ENCODE data around the gene GNA12.
"Not testable (repeated sequence)": the region's sequence is repeated elsewhere in the genome, so short reads cannot be mapped to it uniquely, and the experiment has no call there.

DNA sequence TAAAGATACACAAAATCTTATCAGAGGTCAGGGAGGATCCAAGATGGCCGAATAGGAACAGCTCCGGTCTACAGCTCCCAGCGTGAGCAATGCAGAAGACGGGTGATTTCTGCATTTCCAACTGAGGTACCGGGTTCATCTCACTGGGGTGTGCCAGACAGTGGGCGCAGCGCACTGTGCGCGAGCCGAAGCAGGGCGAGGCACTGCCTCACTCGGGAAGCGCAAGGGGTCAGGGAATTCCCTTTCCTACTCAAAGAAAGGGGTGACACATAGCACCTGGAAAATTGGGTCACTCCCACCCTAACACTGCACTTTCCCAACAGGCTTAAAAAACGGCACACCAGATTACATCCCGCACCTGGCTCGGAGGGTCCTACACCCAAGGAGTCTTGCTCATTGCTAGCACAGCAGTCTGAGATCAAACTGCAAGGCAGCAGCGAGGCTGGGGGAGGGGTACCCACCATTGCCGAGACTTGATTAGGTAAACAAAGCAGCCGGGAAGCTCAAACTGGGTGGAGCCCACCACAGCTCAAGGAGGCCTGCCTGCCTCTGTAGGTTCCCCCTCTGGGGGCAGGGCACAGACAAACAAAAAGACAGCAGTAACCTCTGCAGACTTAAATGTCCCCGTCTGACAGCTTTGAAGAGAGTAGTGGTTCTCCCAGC is 100.5 kb downstream of the GNA12 start:
- TF ChIP-seq, protein P1, sequence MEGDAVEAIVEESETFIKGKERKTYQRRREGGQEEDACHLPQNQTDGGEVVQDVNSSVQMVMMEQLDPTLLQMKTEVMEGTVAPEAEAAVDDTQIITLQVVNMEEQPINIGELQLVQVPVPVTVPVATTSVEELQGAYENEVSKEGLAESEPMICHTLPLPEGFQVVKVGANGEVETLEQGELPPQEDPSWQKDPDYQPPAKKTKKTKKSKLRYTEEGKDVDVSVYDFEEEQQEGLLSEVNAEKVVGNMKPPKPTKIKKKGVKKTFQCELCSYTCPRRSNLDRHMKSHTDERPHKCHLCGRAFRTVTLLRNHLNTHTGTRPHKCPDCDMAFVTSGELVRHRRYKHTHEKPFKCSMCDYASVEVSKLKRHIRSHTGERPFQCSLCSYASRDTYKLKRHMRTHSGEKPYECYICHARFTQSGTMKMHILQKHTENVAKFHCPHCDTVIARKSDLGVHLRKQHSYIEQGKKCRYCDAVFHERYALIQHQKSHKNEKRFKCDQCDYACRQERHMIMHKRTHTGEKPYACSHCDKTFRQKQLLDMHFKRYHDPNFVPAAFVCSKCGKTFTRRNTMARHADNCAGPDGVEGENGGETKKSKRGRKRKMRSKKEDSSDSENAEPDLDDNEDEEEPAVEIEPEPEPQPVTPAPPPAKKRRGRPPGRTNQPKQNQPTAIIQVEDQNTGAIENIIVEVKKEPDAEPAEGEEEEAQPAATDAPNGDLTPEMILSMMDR (IDR thresholded peaks at IDR 0.05; ENCODE audit: low read depth, low read length, missing input control): not testable (repeated sequence)
- not testable (repeated sequence) for TF ChIP-seq GABPA (IDR thresholded peaks at IDR 0.05 in 1 of 2, conservative IDR thresholded peaks at IDR 0.05 in 1 of 2); HNF4A (conservative IDR thresholded peaks at IDR 0.05); ATF3 (IDR thresholded peaks at IDR 0.05); YY1 (IDR thresholded peaks at IDR 0.05); JUND (IDR thresholded peaks at IDR 0.05); HNF4G (IDR thresholded peaks at IDR 0.05); RAD21 (IDR thresholded peaks at IDR 0.05); ZBTB33 (IDR thresholded peaks at IDR 0.05); EGR1 (IDR thresholded peaks at IDR 0.05; ENCODE audit: low read depth in 2 of 2); TAF1 (conservative IDR thresholded peaks at IDR 0.05); RXRA (IDR thresholded peaks at IDR 0.05)
- TF ChIP-seq, protein P2, sequence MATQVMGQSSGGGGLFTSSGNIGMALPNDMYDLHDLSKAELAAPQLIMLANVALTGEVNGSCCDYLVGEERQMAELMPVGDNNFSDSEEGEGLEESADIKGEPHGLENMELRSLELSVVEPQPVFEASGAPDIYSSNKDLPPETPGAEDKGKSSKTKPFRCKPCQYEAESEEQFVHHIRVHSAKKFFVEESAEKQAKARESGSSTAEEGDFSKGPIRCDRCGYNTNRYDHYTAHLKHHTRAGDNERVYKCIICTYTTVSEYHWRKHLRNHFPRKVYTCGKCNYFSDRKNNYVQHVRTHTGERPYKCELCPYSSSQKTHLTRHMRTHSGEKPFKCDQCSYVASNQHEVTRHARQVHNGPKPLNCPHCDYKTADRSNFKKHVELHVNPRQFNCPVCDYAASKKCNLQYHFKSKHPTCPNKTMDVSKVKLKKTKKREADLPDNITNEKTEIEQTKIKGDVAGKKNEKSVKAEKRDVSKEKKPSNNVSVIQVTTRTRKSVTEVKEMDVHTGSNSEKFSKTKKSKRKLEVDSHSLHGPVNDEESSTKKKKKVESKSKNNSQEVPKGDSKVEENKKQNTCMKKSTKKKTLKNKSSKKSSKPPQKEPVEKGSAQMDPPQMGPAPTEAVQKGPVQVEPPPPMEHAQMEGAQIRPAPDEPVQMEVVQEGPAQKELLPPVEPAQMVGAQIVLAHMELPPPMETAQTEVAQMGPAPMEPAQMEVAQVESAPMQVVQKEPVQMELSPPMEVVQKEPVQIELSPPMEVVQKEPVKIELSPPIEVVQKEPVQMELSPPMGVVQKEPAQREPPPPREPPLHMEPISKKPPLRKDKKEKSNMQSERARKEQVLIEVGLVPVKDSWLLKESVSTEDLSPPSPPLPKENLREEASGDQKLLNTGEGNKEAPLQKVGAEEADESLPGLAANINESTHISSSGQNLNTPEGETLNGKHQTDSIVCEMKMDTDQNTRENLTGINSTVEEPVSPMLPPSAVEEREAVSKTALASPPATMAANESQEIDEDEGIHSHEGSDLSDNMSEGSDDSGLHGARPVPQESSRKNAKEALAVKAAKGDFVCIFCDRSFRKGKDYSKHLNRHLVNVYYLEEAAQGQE (IDR thresholded peaks at IDR 0.05): not testable (repeated sequence)
- TF ChIP-seq, protein P3, sequence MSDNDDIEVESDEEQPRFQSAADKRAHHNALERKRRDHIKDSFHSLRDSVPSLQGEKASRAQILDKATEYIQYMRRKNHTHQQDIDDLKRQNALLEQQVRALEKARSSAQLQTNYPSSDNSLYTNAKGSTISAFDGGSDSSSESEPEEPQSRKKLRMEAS (IDR thresholded peaks at IDR 0.05): not testable (repeated sequence)

Data from liver (tissue), 3 donors.